GM12878 (cell line): ENCODE measurements around the gene CHL1. TPM values are rescaled to one million over a fixed set of nuclear protein-coding genes. Genes with fewer than 3 reads are reported as not detected.

ENCODE experiments used
- polyA plus RNA-seq, 11 experiments: library from polyadenylated mRNA; depleted of rRNA in 4 of 11; unstranded in 6 of 11; stranded (reverse) in 5 of 11; fragments of >200 nt; fragmentation: Nextera tagmentation in 4 of 11; fragmentation: Illumina TruSeq in 1 of 11; extraction: Ambion mirVana in 4 of 11; extraction: Trizol in 1 of 11; gene quantifications; 1 replicate in 1 of 11; 2 replicates in 10 of 11; pipeline versions ENCODE4 v1.2.1 to v1.2.3, GENCODE V29; 2011 to 2016; ENCODE audit warnings: inconsistent platforms in 2 of 11, missing spikeins in 2 of 11, low read depth in 1 of 11
- small RNA-seq: library from RNA; depleted of rRNA; stranded (forward); fragments of <200 nt; gene quantifications from one replicate; pipeline ENCODE3, GENCODE V24; 2014
- total RNA-seq, 4 experiments: library from RNA; depleted of rRNA in 3 of 4; stranded (reverse); fragments of >200 nt in 3 of 4; fragmentation: Illumina TruSeq in 1 of 4; extraction: Trizol in 1 of 4; gene quantifications; 2 replicates each; pipeline versions ENCODE4 v1.2.1 to v1.2.3, GENCODE V29; 2013 to 2021

The CHL1 gene
- total and polyA plus RNA-seq, 10 of the 15 experiments (the other 5 are each of a cell fraction or from before 2014, with no cell fraction given): 0.71 to 30.4 (median 1.8) TPM

Small RNA genes lying within 50 kb of the gene (small RNA-seq; reads per million reads assigned to genes)
- gene RNU6-1194P: not detected
